ENCODE results near the gene NCKIPSD.

Gene NCKIPSD

DNA sequence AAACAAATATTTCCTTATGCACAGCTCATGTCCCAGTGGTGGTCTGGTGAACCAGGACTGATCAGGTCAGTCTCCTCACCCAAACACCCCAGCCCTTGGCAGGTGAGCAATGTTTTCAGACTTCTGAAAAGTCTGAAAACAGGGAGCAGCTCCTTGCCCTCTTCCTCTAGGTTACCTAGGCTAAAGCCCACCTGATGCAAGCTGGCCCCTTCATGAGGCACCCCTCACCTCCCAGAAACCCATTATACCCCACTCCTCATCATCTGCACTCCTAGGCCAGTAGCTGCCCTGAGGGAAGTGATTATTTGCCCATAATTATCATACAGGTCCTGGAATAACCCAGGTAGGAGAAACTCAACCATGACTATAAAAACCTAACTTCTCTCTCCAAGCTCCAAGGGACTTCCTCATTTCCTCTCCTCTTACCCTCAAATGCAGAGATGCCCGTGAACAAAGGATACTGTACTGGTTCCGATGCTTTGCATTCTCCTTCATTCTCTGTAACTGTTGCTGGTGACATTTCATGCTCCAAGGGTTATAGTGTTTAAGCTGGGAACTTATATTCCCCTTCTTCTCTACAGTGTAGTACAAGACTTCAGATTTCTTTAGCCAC lies 5.2 kb upstream of the NCKIPSD start:
- no peak for DNase-seq (ENCODE audit: low read depth, low spot score)
- CTCF ChIA-PET, result interaction anchor here (0.7 to 2.0 kb wide), 3 partner anchors 8 to 55 kb away, joined by 3 to 7 read pairs (median 6); partner anchors contain the start of gene SLC26A6
- POLR2A ChIA-PET, result interaction anchor here (0.5 kb wide), 1 partner anchor 87 kb away, joined by 3 read pairs; no protein-coding TSS in a partner anchor
- no peak overlapping the region for H3K4me3 ChIP-seq (ENCODE audit: low read depth, low read length)
- TF ChIP-seq, protein P1, sequence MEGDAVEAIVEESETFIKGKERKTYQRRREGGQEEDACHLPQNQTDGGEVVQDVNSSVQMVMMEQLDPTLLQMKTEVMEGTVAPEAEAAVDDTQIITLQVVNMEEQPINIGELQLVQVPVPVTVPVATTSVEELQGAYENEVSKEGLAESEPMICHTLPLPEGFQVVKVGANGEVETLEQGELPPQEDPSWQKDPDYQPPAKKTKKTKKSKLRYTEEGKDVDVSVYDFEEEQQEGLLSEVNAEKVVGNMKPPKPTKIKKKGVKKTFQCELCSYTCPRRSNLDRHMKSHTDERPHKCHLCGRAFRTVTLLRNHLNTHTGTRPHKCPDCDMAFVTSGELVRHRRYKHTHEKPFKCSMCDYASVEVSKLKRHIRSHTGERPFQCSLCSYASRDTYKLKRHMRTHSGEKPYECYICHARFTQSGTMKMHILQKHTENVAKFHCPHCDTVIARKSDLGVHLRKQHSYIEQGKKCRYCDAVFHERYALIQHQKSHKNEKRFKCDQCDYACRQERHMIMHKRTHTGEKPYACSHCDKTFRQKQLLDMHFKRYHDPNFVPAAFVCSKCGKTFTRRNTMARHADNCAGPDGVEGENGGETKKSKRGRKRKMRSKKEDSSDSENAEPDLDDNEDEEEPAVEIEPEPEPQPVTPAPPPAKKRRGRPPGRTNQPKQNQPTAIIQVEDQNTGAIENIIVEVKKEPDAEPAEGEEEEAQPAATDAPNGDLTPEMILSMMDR (IDR thresholded peaks at IDR 0.05; ENCODE audit: insufficient read depth, low read length, missing control alignments), result no peak

DNA sequence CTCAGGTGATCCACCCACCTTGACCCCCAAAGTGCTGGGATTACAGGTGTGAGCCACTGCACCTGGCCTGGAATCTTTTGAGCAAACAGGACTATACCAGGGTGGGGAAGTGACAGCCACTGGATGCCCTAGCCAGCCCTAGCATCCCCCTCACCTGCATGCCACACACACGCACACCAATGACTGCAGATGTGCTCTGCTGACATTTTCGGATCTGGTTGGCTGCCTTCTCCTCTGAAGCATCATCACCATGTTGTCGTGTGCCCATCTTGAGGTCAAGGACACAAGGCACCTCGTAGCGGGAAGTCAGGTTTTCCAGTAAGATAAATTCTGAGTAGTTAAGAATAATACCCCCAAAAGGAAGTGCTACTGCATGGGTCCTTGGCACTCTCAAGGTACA lies 3.7 kb upstream of the NCKIPSD start:
- no peak for DNase-seq (ENCODE audit: low read depth, low spot score)
- no peak overlapping the region for H3K4me3 ChIP-seq (ENCODE audit: low read depth, low read length)
- CTCF ChIA-PET, result interaction anchor here (1.6 to 2.0 kb wide), 2 partner anchors 9 to 17 kb away, joined by 4 to 7 read pairs; no protein-coding TSS in a partner anchor
- TF ChIP-seq, protein P1 (IDR thresholded peaks at IDR 0.05; ENCODE audit: insufficient read depth, low read length, missing control alignments), result no peak
- POLR2A ChIA-PET, result no interaction called here

DNA sequence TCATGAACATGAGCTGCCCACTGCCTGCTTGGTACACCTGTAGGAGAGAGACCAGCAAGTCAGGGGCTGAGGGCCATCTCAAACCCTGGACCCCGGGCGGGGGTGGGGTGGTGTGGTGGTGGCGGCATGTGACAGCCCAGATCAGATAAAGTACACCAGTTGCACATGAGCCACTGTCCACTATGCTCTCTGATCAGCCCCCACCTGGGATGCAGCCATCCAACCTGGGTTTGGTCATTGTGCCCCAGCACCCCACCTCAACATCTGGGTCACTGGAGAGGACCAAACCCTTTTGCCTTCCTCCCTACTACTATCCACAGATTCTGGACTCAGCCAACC lies 3.0 kb upstream of the NCKIPSD start:
- TF ChIP-seq, protein P1 (IDR thresholded peaks at IDR 0.05; ENCODE audit: insufficient read depth, low read length, missing control alignments), result no peak
- POLR2A ChIA-PET, result no interaction called here
- CTCF ChIA-PET, result interaction anchor here (1.4 to 1.6 kb wide), 4 partner anchors 8 to 21 kb away, joined by 4 to 6 read pairs (median 4); no protein-coding TSS in a partner anchor

DNA sequence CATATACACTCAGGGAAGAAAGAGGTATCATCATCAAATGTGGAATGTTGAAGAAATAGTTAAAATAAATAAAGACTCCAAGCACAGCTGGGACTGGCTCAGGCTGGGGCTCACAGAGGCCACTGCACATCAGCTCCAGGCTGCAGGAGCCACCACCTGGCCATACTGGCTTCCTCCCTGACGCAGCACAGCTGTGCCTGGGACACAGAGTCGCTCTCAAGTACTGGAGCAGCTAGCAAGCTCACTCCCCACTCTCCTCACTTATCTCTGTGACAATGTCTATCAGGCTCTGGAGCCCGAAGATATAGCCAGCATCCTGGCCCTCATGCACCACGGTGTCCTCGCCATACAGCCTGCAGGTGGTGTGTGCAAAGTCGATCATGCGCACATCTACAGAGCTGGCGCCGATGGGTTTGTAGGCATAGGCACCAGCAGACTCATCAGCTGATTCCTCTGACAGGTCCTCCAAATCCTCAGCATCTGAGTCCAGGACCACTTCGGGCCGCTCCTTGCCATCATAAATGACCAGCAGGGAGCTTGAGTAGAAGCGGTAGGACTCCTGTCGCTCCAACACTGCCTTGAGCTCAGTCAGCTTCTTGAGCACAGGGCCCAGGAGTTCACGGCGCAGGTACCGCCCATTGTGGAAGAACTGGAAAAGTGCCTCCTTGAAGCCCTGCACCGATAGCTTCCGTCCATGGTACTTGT lies 2.5 kb upstream of the NCKIPSD start:
- ChIA-PET CTCF (interaction anchor here (1.4 to 2.6 kb wide), 6 partner anchors 9 to 129 kb away, joined by 4 to 15 read pairs (median 5); no protein-coding TSS in a partner anchor), POLR2A (no interaction called here)
- TF ChIP-seq, protein P1 (IDR thresholded peaks at IDR 0.05; ENCODE audit: insufficient read depth, low read length, missing control alignments), result no peak
- no peak for DNase-seq (ENCODE audit: low read depth, low spot score)
- H3K4me3 ChIP-seq (ENCODE audit: low read depth, low read length), result no peak overlapping the region

More for the DNA sequence above, 3.0 kb upstream of the NCKIPSD start:
- no peak overlapping the region for H3K4me3 ChIP-seq (ENCODE audit: low read depth, low read length)
- no peak for DNase-seq (ENCODE audit: low read depth, low spot score)

DNA sequence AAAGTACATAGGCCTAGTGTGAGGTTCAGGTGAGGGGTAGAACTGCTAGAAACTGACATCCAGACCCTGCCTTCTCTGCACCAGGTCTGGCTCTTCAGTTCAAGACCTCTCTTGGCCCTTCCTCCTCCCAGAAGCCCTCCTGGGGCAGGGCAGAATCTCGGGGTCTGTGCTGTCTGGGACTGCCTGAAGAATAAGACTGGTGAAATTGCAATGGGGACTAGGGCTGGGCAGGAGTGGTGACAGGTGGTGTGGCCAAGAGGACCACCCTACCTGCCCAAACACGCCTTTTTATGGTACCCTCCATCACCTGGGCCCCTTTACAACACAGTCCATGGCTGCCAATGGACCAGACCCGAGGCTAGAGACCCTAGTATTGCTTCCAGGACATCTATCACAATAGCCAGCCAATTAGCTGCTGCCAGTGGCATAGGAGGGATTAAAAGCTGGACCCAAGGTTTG lies 1.5 kb upstream of the NCKIPSD start:
- CTCF ChIA-PET, result interaction anchor here (0.7 to 4.6 kb wide), 16 partner anchors 9 to 826 kb away, joined by 3 to 37 read pairs (median 5); partner anchors contain the start of genes CELSR3 and IP6K2

More for the DNA sequence above, 1.5 kb upstream of the NCKIPSD start:
- no peak for DNase-seq (ENCODE audit: low read depth, low spot score)
- no peak overlapping the region for H3K4me3 ChIP-seq (ENCODE audit: low read depth, low read length)
- POLR2A ChIA-PET, result no interaction called here
- TF ChIP-seq, protein P1 (IDR thresholded peaks at IDR 0.05; ENCODE audit: insufficient read depth, low read length, missing control alignments), result no peak
